G401.6 (cell line): Measurements from ENCODE around the gene LANCL2.
"Not testable (repeated sequence)": the region's sequence is repeated elsewhere in the genome, so short reads cannot be mapped to it uniquely, and the experiment has no call there.

ENCODE experiments used
- FAIRE-seq: peaks from 2 replicates; lab custom pipeline; 2012; peaks lifted over from hg19 to GRCh38; lab: Jason Lieb, UNC

The LANCL2 gene

DNA sequence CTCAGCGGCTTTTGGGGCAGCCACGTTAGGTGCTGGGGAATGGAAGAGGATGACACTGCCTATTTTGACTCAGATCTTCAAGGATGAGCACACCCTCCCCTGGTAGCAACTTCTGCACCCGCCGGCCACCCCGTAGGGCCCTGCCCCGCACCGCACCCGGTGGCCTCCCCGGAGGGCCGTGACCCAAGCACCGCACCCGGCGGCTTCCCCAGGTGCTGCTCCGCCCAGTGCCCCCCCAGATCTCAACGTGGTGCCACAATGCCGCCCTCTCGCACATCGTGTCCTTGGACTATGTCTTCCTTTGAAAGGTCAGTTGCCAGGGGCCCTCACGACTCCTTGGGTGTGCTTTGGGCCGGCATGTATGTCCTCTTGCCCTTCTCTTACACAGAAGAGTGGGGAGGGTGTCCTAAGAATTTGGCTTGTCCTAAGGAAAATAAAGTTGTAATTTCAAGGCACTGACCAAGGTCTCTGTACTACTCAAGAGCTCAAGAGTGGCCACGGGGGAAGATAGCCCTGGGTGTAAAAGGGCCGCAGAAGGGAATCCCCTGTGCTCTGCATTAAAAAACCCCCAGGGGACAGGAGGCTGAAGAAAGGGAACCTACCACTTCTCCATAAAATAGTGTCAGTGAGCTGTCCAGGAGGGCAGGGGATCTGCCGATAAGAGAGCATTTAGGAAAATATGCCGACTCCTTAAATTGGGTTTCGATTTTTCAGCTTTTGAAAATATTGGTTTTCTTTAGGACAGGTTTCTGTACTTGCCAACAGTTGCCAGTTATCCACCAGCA lies 1.6 kb upstream of the LANCL2 start:
- no peak for FAIRE-seq

DNA sequence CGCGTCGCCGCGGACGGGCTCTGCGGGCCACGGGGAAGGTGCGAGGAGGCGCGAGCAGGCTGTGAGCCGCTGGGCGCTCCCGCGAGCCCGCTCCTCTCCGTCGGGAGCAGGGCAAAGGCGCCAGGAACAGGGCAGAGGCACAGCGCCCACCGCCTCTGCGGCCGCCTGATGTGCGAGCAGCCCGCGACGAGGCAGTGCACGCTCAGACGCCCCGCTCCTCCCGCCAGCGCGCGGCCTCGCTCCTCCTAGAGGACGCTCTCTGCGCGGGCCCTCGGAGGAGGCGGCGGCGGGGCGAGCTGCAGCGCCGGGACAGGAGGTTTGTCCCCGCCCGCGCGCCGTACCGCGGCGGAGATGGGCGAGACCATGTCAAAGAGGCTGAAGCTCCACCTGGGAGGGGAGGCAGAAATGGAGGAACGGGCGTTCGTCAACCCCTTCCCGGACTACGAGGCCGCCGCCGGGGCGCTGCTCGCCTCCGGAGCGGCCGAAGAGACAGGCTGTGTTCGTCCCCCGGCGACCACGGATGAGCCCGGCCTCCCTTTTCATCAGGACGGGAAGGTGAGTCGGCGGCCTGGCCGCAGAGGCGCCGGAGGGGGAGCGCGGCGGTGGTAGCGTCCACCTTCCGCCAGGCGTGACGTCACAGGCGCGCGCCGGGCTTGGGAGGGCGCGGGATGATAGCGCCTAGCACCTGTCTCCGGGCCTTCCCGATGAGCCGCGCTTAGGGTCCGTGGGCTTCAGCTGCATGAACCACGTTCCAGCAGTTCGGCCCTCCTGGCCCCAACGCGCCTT lies 731 bp downstream of the LANCL2 start:
- no peak for FAIRE-seq

DNA sequence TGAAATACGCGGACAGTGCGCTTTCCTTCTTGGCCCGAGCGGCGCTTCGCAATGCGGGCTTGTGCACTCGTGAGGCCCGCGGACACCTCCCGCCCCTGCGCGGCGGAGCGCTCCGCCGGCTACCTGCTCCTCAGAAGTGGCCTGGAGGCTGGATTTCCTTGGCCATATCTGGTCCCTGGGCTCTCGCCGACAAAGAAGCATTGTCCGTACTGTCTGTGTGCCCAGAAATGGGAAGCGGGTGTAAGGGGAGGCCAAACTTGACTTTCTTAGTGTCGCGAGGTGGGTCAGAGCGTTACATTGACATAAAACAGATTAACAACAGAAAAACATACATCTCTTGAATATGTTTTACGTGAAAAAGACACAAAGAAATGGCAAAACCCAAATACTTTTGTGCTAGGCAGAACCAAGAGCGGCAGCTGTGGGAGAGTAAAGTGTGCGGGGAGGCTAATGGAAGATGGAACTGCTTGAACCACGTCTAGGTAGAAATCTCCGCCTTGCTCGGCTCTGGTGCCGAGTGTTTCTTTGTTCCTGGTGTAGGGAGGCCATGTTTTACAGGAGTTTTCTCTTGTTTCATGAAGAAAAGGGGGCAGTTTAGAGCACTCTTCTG lies 1.4 kb downstream of the LANCL2 start:
- FAIRE-seq = no peak

DNA sequence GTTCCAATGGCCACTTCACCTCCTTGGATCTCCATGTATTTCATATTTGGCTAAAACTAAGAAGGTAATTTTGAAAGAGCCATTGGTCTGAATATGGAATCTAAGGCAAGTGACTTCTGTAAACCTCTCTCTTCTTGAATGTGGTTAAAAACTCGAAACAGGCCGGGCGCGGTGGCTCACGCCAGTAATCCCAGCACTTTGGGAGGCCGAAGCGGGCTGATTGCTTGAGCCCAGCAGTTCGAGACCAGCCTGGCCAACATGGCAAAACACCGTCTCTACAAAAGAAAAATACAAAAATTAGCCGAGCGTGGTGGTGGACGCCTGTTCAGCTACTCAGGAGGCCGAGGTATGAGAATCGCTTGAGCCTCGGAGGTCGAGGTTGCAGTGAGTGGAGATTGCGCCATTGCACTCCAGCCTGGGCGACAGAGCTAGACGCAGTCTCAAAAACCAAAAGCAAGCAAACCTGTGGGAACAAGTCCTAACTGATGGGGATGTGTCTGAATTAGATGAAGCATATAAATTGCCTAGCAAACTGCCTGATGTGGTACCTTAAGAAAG lies 2.2 kb downstream of the LANCL2 start:
- FAIRE-seq = no peak

DNA sequence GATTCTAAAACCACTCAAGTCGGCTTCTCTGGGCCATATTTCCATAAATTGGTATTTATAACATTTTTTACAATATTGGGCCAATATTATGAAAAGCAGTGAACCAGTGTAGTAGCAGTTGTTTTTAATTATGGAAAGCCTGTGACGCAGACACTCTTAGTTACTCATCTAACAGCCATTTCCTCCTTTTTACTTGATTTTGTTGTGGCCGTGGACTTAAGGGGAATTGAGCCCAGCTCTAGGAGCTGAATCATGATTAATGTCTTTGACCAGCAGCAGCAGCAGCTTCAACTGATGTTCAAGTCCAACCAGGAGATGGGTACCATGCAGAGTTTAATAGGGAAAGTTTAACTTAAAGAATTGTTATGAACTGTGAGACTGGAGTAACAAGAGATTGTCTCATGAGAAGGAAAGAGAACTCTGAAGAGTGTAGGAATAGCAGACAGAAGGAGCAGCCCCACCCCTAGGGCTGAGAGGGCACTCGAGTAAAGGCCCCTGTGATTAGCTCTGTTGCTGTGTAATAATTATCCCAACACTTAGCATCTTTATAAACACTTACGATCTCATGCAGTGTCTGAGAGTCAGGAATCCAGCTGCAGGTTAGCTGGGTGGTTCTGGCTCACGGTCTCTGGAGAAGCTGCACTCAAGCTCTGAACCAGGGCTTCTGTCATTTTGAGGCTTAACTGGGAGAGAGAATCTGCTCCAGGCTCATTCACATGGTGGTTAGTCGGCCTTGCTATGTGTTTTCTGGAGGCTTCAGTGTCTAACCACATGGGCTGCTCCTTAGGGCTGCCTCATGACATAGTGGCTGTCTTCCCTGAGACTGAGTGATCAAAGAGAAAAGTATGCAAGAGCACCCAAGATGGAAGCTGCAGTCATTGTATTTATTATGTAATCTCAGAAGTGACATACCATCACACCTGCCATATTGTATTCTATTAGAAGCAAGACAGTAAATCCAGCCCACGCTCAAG lies 4.6 kb downstream of the LANCL2 start:
- FAIRE-seq = no peak

DNA sequence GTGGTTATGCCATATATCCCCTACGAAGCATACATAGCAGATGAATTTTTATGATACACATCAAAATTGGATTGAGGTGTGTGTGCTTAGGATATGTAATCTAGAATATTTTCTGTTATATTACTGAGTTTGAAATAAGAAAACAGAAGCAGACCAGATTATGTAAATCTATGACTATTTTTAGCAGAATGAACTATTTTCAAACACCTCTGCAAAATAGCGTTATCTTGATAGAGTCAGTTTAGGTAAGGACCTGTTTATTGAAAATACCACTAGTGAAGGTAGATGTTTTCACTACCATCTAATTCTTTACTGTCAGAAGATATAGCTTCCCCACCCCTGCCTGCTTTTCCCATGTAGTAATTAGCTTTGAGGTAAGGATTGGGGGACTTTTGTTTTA lies 9.1 kb downstream of the LANCL2 start:
- peak; percentile 15 for FAIRE-seq

DNA sequence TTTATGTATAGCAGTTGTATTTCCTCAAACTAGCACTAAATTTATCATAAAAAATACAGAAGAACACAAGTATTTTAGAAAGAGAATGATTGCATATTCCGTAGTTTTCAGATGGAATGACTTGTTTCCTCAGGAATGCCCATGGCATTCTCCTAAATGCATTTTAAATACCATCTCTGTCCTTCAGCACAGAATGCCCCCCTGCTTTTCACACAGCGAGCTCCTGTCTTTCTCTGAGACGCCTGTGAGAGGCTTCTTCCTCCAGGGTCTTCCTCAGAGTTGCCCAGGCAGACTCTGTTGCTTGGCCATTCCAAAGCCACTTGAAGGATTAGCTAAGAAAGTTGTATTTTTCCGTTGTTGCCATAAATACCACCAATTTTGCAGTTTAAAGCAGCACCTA lies 10.1 kb downstream of the LANCL2 start:
- FAIRE-seq = no peak

DNA sequence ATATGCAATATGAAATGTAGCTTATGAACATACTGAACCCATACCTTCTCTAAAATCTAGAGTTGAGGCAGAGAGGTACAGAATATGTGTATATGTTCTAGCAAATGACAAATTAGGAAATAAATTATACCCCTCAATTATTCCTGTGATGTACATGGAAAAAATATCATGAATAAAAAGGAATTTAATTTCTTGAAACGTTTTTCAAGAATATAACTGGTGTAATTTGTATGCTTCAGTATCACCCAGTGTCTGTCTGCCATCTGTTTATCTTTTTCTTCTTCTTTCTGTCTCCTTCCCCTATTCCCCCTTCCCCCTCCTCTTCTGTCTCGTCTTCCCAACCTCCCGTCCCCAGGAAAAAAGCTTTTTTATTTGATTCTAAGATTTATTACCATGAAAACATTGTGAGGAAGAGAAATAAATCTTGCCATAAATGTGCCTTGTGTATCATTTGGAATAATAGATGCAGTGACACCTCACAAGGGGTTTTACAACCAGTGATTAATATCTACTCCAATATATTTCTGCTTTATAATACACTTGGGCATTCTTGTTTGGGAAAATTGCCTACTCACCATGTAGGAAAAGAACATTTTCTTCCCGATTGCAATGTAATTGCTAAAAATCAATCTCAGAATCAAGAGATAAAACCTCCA lies 12.2 kb downstream of the LANCL2 start:
- no peak for FAIRE-seq

DNA sequence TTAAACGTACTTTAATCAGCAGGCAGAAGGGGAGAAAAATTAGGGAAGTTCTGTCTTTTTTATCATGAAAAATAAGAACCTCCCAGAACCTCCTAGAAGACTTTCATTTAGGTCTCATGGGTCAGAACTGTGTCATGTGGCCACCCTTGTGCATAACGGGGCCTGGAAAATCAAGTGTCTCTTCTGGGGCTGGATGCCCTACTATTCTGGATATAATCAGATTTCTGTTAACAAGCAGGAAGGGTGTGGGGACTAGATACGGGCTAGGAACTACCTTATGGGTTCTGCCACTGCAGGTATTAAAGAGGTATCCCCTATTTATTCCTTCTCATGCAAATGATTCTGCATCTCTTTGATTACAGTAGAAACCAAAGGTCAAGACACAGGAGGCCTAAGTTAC lies 14.1 kb downstream of the LANCL2 start:
- no peak for FAIRE-seq

DNA sequence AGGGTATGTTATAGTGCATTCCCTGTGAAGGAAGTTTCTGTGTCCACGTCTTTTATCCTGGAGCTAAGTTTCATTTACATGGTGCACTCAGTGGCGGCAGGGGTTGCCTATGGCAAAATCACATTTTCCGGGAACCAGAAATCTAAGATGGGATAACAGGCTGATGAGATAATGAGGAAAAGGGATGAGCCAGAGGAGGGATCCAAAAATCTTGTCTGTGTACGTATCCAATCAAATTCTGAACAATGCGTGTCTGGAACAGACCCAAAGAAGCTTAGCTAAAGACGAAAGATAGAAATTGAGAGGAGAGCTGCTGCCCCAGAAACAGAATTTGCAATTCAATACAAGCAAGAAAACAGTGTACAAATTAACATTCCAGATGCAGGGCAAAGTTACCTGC lies 16.1 kb downstream of the LANCL2 start:
- no peak for FAIRE-seq

DNA sequence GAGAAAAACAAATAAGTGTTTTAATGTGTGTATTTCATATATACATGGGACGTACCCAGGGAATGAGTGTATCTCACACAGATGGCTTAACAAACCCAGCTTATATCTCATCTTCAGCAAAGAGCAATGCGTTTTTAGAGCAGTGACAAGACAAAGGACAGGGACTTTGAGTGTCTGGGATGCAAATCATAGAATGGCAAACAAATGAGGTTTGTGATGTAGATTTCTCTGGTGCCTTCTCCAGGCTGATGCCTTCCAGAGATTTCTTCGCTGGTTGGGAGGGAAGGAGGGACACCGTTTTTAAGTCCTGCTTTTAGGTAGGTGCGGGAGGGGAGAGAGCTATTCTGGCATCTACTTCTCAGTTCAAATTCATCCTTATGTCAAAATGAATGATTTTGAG lies 16.6 kb downstream of the LANCL2 start:
- FAIRE-seq = no peak

DNA sequence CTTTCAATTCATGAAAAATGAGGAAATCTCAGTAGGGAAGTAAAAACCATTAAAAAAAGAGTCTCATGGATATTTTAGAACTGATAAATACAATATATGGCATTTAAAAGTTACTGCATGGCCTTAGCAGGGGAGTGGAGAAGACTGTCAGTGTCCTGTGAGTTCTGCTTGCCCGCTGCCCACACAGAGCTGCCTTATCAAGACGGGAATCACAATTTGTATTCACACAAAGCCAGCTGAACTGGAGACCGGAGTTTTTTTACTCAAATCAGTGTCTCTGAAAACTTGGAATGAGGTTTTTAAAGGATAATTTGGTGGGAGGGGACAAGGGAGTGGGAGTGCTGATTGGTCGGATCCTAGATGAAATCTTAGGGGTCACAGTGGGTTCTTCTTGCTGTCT lies 17.1 kb downstream of the LANCL2 start:
- no peak for FAIRE-seq

DNA sequence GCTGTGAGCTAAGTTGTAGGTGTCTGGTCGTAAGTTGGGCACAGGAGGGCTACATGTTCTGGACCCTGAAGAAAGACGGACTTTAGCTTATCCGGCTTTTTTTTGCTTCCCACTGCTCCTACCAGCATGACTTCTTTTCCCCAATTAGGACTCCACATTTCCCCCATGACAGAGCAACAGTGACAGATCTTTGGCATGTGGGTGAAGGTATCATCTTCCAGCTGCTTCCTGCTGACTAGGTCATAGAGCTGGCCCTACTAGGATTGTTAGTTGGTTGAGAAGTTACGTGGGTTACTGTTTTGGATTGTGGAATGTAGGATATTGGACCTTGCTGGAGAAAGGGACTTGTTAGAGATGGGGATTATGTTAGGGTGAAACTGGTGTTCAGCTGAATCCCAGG lies 21.4 kb downstream of the LANCL2 start:
- no peak for FAIRE-seq

DNA sequence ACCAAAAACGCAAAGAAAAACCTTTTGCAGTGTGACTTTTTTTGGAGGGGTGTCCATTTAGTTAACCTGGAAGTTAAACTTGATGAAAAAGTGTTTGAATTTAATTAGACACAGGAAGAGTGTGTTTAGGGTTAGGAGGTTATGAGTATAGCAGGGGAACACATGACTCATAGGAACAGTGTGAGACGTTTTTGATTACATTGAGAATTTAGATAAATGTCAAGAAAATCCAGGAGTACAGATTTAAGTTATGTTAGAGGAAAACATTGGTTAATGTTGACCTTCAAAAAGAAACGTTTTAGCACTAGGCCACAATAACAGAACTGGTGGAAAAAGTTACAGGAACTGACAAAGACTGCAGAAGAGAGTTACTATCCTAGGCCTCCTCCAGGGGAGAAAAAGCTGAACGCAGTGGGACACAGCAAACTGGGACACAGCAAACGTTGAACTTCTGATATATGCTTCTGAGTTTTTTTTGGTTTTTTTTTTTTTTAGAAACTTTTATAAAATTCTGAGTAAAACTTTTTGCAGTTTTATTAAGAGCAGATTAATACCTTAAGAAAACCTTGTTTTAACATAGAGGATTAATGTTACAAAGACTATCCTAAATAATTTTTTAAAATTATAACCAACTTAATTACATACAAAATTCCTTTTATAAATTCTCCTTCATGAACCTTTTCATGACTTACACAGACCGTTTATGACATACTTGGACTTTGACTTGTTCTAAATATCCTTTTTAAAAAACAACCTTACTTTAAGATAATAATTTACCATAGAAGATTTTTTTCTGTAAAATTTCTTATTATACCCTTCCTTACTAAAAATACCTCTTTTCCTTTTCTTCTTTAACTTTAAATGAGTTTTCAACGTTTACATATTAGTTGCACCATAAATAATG lies 22.2 kb downstream of the LANCL2 start:
- FAIRE-seq = peak; percentile 94

DNA sequence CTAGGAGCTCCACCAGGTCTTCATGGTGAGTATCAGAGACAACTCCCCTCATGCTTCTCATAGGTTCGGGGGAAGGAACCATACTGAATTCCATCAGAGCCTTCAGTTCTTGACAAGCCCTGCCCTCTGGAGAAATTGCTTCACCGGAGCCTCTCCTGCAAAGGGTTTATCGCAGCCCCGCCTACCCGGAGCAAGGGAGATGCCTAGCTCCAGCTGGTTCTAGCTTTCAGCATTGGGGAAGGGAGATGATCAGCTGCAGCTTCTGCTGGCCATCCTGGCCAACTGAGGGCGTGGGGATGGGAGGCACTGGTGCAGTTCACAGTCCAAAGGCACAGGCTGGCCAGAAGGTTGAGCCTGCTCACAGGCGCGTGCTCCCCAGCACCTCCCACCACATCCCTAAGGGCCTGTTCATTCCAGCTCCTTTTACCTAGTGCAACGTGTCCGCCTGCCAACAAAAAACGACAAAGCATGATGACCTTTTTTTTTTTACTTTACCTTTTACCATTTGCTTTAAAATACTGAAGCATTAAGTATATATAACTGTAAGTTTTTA lies 31.2 kb downstream of the LANCL2 start:
- no peak for FAIRE-seq

DNA sequence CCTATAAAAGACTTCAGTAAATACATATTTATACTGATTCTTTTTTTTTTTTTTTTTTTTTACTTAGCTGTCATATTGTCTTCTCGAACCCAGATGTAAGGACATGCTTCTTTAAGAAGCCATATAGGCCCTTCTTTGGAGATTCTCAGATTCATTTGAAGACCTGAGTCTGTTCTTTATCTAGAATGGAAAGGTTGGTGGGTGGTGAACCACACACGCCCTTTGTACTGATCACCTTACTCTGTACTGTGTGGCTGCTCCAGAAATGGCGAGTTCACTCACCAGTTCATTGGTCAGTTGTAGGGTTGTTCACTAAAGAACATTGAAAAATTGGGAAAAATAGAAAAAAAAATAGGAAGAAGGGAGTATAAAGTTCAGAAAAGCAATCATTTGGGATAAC lies 32.5 kb downstream of the LANCL2 start:
- FAIRE-seq = no peak

DNA sequence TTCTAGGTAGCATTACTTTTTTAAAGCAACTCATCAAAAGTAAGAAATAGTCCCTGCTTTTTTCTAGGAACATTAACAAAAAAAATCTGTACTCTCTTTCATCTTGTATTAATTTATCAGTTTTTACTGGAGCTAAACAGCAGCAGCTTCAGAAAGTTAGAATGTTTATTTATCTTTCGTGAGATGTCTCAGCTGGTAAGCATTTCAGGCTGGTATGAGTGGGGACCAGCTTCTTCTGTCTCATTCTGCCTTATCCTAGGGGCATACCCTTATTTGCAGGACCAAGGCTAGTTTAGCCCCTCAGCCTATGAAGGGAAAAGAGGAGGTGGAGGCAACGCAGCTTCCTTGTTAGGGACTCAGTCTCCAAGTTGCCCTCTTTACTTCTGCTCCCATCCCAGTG lies 35.1 kb downstream of the LANCL2 start:
- no peak for FAIRE-seq

DNA sequence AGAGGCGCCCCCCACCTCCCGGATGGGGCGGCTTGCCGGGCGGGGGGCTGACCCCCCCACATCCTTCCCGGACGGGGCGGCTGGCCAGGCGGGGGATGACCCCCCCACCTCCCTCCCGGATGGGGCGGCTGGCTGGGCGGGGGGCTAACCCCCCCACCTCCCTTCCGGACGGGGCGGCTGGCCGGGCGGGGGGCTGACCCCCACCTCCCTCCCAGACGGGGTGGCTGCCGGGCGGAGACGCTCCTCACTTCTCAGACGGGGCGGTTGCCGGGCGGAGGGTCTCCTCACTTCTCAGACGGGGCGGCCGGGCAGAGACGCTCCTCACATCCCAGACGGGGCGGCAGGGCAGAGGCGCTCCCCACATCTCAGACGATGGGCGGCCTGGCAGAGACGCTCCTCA lies 37.4 kb downstream of the LANCL2 start:
- not testable (repeated sequence) for FAIRE-seq

DNA sequence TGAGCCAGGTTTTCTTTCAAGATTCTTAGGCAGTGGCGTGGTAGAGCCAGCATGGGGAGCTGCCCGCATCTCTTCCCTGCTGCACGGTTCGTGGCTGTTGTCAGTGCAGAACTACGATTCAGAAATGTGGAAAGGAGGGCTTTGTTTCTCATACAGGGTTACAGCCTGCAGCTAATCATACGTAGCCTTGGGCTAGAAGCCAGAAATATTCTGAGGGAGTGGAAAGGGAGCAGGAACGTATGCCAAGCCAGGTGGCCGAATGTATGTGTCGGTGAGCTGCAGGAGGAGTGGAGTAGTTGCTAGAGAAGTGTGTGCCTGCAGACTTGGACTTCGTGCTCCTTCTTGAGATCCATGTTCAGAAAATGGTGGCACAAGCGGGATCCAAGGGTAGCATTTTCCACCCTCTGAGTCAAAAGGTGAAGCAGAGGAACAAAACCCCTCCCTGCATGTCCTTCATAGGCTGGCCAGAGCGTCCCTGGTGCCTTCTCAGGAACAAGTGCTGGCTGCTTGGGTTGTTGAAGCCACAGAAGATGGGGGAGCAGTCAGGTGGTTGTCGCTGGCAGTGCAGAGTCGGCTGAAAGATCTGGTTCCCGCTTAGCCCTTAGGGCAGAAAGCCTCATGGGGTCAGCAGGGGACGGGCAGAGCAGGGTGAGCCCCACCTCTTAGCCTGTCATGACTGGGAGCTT lies 40.9 kb downstream of the LANCL2 start:
- FAIRE-seq = no peak
